Lower lobe of right lung (tissue), 2 donors: ENCODE data around the gene ADAM8. TPM values are rescaled to one million over a fixed set of nuclear protein-coding genes. Genes with fewer than 3 reads are reported as not detected.
A peak's percentile ranks its signal among the peaks of the same experiment; 100 is the strongest.

Experiments used
- ATAC-seq, 2 donors: fragments of 200-7000 bp; cut with Tn5 transposase; one replicate each; pipeline ENCODE4 v1.9.1; 2020 to 2022; ENCODE audit warnings: mild to moderate bottlenecking in 2 of 2, moderate library complexity in 2 of 2
- DNase-seq: peaks from one replicate; pipeline ENCODE4 v3.0.0-alpha.2; 2020
- H3K27ac ChIP-seq: fragments of 200-600 bp; one replicate; pipeline ENCODE4 v1.8.0; 2022
- H3K27me3 ChIP-seq: fragments of 200-600 bp; one replicate; pipeline ENCODE4 v1.8.0; 2022; ENCODE audit warnings: low read depth
- H3K36me3 ChIP-seq: fragments of 200-600 bp; one replicate; pipeline ENCODE4 v1.8.0; 2022; ENCODE audit warnings: mild to moderate bottlenecking
- H3K4me1 ChIP-seq: fragments of 200-600 bp; one replicate; pipeline ENCODE4 v1.8.0; 2022
- H3K4me3 ChIP-seq: fragments of 200-600 bp; one replicate; pipeline ENCODE4 v1.8.0; 2022; ENCODE audit warnings: mild to moderate bottlenecking
- H3K9me3 ChIP-seq: fragments of 200-600 bp; one replicate; pipeline ENCODE4 v1.8.0; 2022
- intact Hi-C: fragments of 100-400 bp; cut with DNase I; formaldehyde crosslinking; loops from one replicate; pipeline ENCODE4 v1.11.0; 2022
- total RNA-seq: library from RNA; stranded (reverse); fragmentation: NEBNext Ultra II Directional; extraction: Animal tissue kit (Norgen Biotek cat#: 25700); gene quantifications from one replicate; pipeline ENCODE4 v1.2.1, GENCODE V29; 2021
- TF ChIP-seq, protein P1 (sequence below): fragments of 200-600 bp; IDR thresholded peaks from one replicate; pipeline ENCODE4 v1.8.0; 2022; ENCODE audit warnings: antibody characterized with exemption, mild to moderate bottlenecking
- donor health status: DM: no; HTN: yes; CAD: no; lungs with severe emphysema.

ADAM8 gene
- total RNA-seq, 1 donor from 2014 or later: 18.7 TPM

DNA sequence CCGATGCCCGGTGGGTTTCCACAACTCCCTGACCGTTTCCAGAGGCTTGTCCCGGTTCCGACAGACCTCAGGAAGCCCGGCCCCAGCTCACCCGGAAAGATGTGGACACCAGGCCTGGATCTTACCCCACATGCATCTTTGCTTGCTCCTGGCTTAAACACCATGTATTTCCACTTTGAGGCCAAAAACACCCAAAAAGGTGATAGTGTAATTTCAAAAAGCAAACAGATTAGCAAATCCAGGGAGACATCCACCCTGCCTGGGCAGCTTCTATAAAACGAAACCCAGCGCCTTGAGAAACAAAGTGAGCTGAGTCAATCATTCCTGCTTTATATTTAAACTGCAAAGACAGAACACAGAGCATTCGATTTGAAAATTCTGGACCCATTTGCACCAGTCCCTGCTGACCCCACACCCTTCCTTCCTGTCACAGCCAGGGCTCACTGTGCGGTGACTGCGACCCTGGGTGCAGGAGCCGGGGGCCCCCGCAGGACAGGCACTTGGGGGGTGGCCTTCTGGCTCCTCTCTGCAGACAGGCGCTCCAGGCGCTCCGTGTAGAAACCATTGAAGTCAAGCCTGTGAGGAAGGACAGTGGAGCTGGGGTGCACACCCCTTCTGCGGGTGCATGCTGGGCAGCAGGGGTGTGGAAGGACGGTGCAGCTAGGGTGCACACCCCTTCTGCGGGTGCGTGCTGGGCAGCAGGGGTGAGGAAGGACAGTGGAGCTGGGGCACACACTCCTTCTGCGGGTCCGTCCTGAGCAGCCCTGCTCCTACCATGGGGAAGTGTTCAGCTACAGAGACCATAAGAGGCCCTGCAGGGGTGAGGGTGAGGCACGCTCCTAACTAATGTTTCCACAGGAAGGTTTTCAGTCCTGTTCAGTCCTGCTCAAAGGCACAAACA is 2.9 kb upstream of the ADAM8 start:
- ATAC-seq: no peak
- Histone ChIP-seq H3K4me1 (peaks cover 44% of the 10 kb centered on the region), H3K36me3 (peaks cover 51% of the 10 kb centered on the region), H3K27ac (peak overlapping the region; percentile 81), H3K27me3 (peaks cover 18% of the 10 kb centered on the region), H3K9me3 (no peaks in the 10 kb centered on the region), H3K4me3 (no peak overlapping the region)
- TF ChIP-seq, protein P1, sequence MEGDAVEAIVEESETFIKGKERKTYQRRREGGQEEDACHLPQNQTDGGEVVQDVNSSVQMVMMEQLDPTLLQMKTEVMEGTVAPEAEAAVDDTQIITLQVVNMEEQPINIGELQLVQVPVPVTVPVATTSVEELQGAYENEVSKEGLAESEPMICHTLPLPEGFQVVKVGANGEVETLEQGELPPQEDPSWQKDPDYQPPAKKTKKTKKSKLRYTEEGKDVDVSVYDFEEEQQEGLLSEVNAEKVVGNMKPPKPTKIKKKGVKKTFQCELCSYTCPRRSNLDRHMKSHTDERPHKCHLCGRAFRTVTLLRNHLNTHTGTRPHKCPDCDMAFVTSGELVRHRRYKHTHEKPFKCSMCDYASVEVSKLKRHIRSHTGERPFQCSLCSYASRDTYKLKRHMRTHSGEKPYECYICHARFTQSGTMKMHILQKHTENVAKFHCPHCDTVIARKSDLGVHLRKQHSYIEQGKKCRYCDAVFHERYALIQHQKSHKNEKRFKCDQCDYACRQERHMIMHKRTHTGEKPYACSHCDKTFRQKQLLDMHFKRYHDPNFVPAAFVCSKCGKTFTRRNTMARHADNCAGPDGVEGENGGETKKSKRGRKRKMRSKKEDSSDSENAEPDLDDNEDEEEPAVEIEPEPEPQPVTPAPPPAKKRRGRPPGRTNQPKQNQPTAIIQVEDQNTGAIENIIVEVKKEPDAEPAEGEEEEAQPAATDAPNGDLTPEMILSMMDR: no peak
- intact Hi-C loops: no loop called here
- DNase-seq: no peak

DNA sequence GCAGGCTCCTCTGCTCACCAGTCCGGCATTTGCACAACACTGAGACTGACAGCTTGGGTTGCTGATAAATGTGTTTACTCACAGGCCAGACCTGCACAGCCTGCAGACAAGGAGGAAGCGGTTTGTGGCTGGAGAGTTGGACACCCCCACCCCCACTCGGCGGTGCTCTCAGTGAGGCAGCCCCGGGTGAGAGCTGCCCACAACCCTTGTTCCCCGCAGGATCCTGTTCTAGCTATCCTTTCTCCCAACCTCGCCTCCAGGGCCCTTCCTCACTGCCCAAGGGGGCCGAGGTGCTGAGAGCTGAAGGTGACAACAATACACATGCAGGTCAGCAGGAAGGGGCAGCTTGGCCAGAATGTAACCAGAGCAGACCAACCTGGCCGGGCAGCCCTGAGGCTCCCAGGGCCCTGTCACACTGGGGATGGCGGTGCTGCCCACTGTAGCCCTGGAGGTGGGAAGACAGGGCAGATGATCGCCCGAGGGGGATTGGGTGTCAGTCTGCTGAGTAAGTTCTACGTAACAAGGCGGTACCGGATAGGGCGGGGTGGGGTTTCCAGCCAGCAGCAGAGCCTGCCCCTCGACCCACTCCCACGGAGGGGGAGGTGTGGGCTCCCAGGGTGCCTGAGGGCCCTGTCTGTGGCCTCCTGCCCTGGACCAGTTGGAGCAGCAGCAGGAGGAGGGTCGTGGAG is 2.1 kb upstream of the ADAM8 start:
- peak overlapping the region; percentile 81 for H3K27ac ChIP-seq
- H3K36me3 ChIP-seq: peaks cover 43% of the 10 kb centered on the region
- peaks cover 46% of the 10 kb centered on the region for H3K4me1 ChIP-seq
- intact Hi-C loops: no loop called here
- TF ChIP-seq, protein P1: no peak
- peaks cover 18% of the 10 kb centered on the region for H3K27me3 ChIP-seq
- ATAC-seq (peak; percentile 42 to 65), DNase-seq (peak; percentile 83)
- H3K4me3 ChIP-seq: peak overlapping the region; percentile 19
- no peaks in the 10 kb centered on the region for H3K9me3 ChIP-seq

DNA sequence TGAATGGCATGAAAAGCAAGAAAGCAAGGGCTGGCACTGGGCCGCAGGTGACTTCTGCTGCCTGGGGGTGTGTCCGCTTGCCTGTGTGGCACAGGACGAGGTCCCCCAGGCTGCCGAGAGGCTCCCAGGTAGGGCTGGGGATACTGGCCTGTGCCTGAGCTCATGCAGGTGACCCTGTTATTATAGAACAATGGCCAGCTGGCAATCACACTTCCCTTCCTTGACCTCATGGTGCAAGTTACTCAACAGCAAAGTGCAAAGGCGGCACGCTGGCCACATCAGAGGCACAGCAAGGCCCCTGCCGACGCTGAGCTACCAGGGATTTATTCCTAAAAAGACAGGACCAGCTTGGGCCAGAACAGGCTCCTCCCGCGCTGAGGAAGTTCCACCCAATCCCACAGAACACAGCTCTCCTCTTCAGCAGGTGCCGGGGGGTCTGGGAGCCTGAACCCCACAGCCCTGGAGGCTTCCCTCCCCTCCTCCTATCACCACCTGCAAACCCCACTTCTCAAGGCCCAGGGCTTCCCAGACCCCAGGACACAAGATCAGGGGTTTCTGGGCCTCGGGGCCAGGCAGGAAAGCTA is 1.4 kb upstream of the ADAM8 start:
- intact Hi-C loops: no loop called here
- peaks cover 18% of the 10 kb centered on the region for H3K27me3 ChIP-seq
- H3K9me3 ChIP-seq: no peaks in the 10 kb centered on the region
- ATAC-seq: no peak
- TF ChIP-seq, protein P1: no peak
- peaks cover 44% of the 10 kb centered on the region for H3K36me3 ChIP-seq
- H3K27ac ChIP-seq: peak overlapping the region; percentile 81
- H3K4me1 ChIP-seq: peaks cover 46% of the 10 kb centered on the region
- H3K4me3 ChIP-seq: peak overlapping the region; percentile 19
- DNase-seq: no peak

DNA sequence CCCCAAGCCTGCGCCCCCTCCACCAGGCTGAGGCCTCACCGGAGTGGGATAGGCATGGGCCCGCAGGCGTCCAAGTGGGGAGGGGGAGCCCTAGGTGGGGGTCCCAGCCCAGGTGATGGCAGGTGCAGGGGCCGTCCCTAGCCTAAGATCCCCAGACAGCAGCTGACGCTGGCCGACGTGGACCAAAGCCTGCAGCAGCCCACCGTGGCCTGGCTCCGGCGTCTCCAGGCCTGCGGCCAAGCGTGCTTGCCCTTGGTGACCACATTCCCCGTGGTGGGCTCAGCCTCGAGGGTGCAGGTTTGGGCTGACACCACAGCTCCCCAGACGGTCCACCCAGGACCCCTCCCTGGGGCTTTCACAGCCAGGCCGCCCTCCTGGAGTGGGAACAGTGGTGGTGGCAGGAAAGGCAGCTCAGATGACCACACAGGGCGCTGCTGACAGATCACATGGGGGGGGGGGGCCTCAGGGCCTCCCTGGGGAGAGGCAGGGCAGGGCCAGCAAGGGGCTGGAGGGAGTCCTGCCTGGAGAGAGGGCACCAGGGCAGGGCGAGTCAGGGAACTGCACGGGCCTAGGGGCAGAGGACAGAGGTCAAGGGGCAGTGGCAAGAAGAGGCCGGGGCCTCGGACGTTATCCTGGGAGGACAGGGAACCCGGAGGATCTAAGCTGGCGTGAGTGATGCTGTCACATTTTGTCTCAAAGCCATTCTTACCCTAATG is 767 bp upstream of the ADAM8 start:
- H3K9me3 ChIP-seq: no peaks in the 10 kb centered on the region
- peaks cover 46% of the 10 kb centered on the region for H3K4me1 ChIP-seq
- no peak for ATAC-seq
- peak overlapping the region; percentile 50 for H3K4me3 ChIP-seq
- H3K36me3 ChIP-seq: peaks cover 39% of the 10 kb centered on the region
- TF ChIP-seq, protein P1: no peak
- H3K27ac ChIP-seq: peak overlapping the region; percentile 81
- intact Hi-C loops: no loop called here
- H3K27me3 ChIP-seq: peaks cover 18% of the 10 kb centered on the region
- DNase-seq: no peak

DNA sequence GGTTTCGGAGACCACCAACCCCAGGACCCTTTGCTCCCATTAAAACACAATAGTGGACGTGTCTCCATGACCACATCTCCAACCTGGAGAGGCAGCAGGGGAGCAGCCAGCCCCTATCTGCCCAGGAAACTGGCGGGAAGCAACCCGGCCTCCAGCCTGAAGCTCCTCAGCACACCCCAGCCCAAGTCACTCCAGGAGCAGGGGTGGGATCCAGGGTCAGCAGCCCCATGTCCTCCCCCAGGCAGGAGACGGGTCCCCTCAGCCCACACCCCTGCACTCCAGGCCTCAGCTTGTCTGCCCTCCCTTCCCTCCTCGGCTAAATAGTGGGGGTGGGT is 601 bp downstream of the ADAM8 start:
- TF ChIP-seq, protein P1: no peak
- Histone ChIP-seq H3K9me3 (no peaks in the 10 kb centered on the region), H3K36me3 (peaks cover 25% of the 10 kb centered on the region), H3K4me1 (peaks cover 46% of the 10 kb centered on the region), H3K27me3 (peaks cover 18% of the 10 kb centered on the region), H3K4me3 (peak overlapping the region; percentile 50), H3K27ac (peak overlapping the region; percentile 81)
- no peak for ATAC-seq
- DNase-seq: no peak
- intact Hi-C loops: no loop called here
